Central memory CD8-positive, alpha-beta T cell (primary cell): ENCODE data around the gene PGAM4.
"Not testable (repeated sequence)": the region's sequence is repeated elsewhere in the genome, so short reads cannot be mapped to it uniquely, and the experiment has no call there.

Source experiments
- ATAC-seq: fragments of 150-1000 bp; cut with Tn5 transposase; replicated peaks from 2 replicates; pipeline ENCODE4 v1.10.0; 2022; ENCODE audit warnings: mild to moderate bottlenecking, moderate FRiP score, moderate number of reproducible peaks; ENCODE audit not compliant: poor library complexity, severe bottlenecking; ENCODE audit errors: extremely low read depth
- DNase-seq, 2 donors: peaks; one replicate each; pipeline ENCODE4 v3.0.0; 2021; ENCODE audit warnings: low spot score in 2 of 2
- H3K27ac Mint-ChIP-seq: one replicate; pipeline ENCODE4 v1.8.0; 2022; ENCODE audit warnings: low read depth, mild to moderate bottlenecking, moderate library complexity, mixed read lengths
- H3K27me3 Mint-ChIP-seq: one replicate; pipeline ENCODE4 v1.8.0; 2022; ENCODE audit warnings: mixed read lengths
- H3K36me3 Mint-ChIP-seq: one replicate; pipeline ENCODE4 v1.8.0; 2022; ENCODE audit warnings: mild to moderate bottlenecking, moderate library complexity, mixed read lengths; ENCODE audit not compliant: insufficient read depth
- H3K4me1 Mint-ChIP-seq: one replicate; pipeline ENCODE4 v1.8.0; 2022; ENCODE audit warnings: mixed read lengths
- H3K4me3 Mint-ChIP-seq: one replicate; pipeline ENCODE4 v1.8.0; 2022; ENCODE audit warnings: mild to moderate bottlenecking, moderate library complexity, mixed read lengths
- H3K9me3 Mint-ChIP-seq: one replicate; pipeline ENCODE4 v1.8.0; 2022; ENCODE audit warnings: mixed read lengths

PGAM4 gene

DNA sequence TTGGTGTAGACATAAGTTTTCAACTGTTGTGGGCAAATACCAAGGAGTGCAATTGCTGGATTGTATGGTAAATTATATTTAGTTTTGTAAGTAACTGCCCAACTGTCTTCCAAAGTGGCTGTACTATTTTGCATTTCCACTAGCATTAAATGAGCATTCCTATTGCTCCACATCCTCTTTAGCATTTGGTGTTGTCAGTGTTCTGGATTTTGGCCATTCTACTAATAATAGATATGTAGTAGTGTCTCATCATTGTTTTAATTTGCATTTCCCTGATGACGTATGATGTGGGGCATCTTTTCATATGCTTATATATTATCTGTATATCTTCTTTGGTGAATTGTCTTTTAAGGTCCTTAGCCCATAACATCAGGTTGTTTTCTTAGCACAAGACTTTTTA, 17.3 kb downstream of the PGAM4 start:
- Mint-ChIP-seq H3K27me3 (no peaks in the 10 kb centered on the region), H3K4me3 (no peak overlapping the region), H3K27ac (no peak overlapping the region), H3K36me3 (no peaks in the 10 kb centered on the region), H3K4me1 (no peaks in the 10 kb centered on the region), H3K9me3 (no peaks in the 10 kb centered on the region)
- DNase-seq, result no peak
- no peak for ATAC-seq

- Mint-ChIP-seq H3K27ac (no peak overlapping the region), H3K9me3 (no peaks in the 10 kb centered on the region), H3K4me1 (no peaks in the 10 kb centered on the region), H3K4me3 (no peak overlapping the region), H3K36me3 (no peaks in the 10 kb centered on the region), H3K27me3 (no peaks in the 10 kb centered on the region)
- ATAC-seq (no peak), DNase-seq (no peak)
Measured at GRCh38 chrX:77949840-77950239, 19.6 kb downstream of the PGAM4 start.

GRCh38 chrX:77946571-77946970, 22.9 kb downstream of the PGAM4 start:
- no peak overlapping the region for H3K27ac Mint-ChIP-seq
- no peaks in the 10 kb centered on the region for H3K27me3 Mint-ChIP-seq
- H3K36me3 Mint-ChIP-seq, result no peaks in the 10 kb centered on the region
- H3K4me1 Mint-ChIP-seq, result no peaks in the 10 kb centered on the region
- no peaks in the 10 kb centered on the region for H3K9me3 Mint-ChIP-seq
- ATAC-seq (no peak), DNase-seq (no peak)
- H3K4me3 Mint-ChIP-seq, result no peak overlapping the region

DNA sequence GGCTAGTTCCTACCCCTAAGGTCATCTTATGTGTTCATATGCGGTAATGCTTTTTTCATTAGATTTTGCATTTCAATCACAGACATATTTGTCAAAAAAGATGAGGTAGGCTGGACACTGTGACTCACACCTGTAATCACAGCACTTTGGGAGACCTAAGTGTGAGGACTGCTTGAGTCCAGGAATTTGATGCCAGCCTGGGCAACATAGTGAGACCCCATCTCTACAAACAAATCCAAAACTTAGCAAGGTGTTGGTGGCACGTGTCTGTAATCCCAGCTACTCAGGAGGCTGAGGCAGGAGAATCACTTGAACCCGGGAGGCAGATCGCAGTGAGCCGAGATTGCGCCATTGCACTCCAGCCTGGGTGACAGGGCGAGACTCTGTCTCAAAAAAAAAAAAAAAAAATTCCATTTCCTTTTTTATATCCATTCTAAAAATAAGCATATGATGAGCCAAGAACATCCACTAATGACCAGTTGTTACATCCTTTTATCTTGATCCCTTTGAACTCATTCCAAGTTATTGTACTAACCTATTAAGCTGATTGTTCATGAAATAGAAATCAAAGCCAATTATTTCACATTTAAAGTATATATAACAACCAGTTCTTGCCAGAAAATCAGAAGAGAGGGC, 23.4 kb downstream of the PGAM4 start:
- H3K36me3 Mint-ChIP-seq, result no peaks in the 10 kb centered on the region
- no peaks in the 10 kb centered on the region for H3K4me1 Mint-ChIP-seq
- ATAC-seq (no peak), DNase-seq (no peak)
- no peak overlapping the region for H3K4me3 Mint-ChIP-seq
- H3K27me3 Mint-ChIP-seq, result no peaks in the 10 kb centered on the region
- no peaks in the 10 kb centered on the region for H3K9me3 Mint-ChIP-seq
- no peak overlapping the region for H3K27ac Mint-ChIP-seq

DNA sequence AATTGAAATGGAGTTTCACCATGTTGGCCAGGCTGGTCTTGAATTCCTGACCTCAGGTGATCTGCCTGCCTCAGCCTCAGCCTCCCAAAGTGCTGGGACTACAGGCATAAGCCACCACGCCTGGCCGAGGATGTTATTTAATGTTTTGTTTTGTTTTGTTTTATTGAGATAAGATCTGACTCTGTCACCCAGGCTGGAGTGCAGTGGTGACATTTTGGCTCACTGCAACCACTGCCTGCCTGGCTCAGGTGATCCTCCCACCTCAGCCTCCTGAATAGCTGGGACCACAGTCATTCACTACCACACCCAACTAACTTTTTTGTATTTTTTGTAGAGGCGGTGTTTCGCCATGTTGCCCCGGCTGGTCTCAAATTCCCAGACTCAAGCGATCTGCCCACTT, 24.4 kb downstream of the PGAM4 start:
- not testable (repeated sequence) for H3K4me1 Mint-ChIP-seq, H3K36me3 Mint-ChIP-seq, H3K27me3 Mint-ChIP-seq, DNase-seq, H3K27ac Mint-ChIP-seq, ATAC-seq, H3K9me3 Mint-ChIP-seq, H3K4me3 Mint-ChIP-seq

- Mint-ChIP-seq H3K4me1 (no peaks in the 10 kb centered on the region), H3K27me3 (no peaks in the 10 kb centered on the region), H3K27ac (no peak overlapping the region), H3K36me3 (no peaks in the 10 kb centered on the region), H3K9me3 (no peaks in the 10 kb centered on the region), H3K4me3 (no peak overlapping the region)
- ATAC-seq (no peak), DNase-seq (no peak)
Measured at GRCh38 chrX:77938083-77938680, 31.3 kb downstream of the PGAM4 start.

DNA sequence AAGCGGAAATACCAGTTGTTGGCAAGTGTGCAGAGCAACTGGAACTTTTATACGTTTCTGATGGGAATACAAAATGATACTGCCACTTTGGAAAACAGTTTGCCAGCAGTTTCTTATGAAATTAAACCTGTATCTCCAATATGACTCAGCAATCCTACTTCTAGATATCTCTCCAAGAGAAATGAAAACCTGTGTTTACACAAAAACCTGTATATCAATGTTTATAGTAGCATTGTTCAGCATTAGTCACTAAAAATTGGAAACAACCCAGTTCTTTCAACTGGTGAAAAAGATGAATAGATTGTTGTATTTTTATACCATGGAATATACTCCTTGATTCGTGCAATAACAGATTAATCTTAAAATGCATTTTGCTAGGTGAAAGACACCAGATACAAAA, 32.1 kb downstream of the PGAM4 start:
- no peaks in the 10 kb centered on the region for H3K27me3 Mint-ChIP-seq
- DNase-seq, result no peak

DNA sequence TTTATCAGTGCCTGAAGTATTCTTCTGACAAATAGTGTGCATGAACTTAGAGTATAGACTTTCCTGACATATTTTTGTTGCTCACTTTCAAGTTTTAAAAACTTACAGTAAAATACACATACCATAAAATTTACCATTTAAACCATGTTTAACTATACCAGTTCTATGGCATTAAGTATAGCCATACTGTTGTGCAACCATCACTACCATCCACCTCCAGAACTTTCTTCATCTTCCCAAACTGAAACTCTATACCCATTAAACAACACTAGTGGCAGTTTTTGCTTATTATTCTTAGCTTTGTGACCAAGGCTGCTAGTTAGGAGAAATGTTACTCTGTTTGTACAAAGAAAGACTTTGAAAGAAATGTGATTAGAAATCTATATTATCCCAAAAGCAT, 33.1 kb downstream of the PGAM4 start:
- Mint-ChIP-seq H3K4me3 (no peak overlapping the region), H3K4me1 (no peaks in the 10 kb centered on the region), H3K36me3 (no peaks in the 10 kb centered on the region), H3K9me3 (no peaks in the 10 kb centered on the region), H3K27ac (no peak overlapping the region), H3K27me3 (no peaks in the 10 kb centered on the region)
- ATAC-seq (no peak), DNase-seq (no peak)

More for the DNA sequence above, 32.1 kb downstream of the PGAM4 start:
- Mint-ChIP-seq H3K36me3 (no peaks in the 10 kb centered on the region), H3K4me1 (no peaks in the 10 kb centered on the region), H3K27ac (no peak overlapping the region), H3K9me3 (no peaks in the 10 kb centered on the region), H3K4me3 (no peak overlapping the region)
- no peak for ATAC-seq

DNA sequence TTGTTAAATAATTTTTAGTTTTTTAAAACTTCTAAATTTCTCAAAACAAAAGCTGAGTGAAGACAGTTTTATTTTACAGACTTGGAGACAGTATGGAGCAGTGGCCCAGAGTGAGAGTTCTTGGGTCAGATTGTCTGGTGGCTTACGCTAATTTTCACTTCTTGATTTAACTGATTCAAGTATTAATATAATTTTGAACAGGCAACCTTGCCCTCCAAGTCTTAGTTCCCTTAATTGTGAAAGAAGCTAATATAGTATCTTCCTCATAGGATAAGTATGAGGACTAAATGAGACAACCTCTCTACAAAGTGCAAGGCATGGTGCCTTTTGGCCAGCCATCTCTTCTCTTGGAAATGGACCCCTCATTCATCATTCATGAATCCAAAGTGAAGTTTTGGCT, 33.6 kb downstream of the PGAM4 start:
- H3K27me3 Mint-ChIP-seq, result no peaks in the 10 kb centered on the region
- DNase-seq, result no peak
- no peaks in the 10 kb centered on the region for H3K4me1 Mint-ChIP-seq
- H3K4me3 Mint-ChIP-seq, result no peak overlapping the region
- H3K27ac Mint-ChIP-seq, result no peak overlapping the region
- no peaks in the 10 kb centered on the region for H3K36me3 Mint-ChIP-seq
- no peak for ATAC-seq
- H3K9me3 Mint-ChIP-seq, result no peaks in the 10 kb centered on the region

GRCh38 chrX:77930581-77930980, 38.9 kb downstream of the PGAM4 start:
- Mint-ChIP-seq H3K36me3 (peaks cover 2% of the 10 kb centered on the region), H3K9me3 (no peaks in the 10 kb centered on the region), H3K27me3 (no peaks in the 10 kb centered on the region), H3K27ac (no peak overlapping the region), H3K4me1 (peaks cover 5% of the 10 kb centered on the region), H3K4me3 (no peak overlapping the region)
- ATAC-seq (no peak), DNase-seq (no peak)

DNA sequence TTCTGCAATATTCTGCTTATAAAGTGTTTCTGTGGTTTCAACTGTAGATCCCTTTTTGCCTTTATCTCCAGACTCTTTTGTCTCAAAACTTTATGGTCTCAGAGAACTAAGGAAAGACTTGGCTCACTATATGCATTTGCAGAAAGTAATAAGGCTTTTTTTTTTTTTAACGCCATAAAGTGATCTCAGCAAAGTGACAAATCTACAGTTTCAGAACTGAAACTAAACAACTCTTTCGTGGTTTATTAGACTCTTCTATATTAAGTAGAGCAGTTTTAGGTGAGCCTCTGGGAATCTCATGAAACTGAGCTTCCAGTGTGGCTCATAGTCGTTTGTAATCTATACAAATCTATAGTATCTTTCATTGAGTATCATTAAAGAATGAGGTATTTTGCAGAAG, 43.7 kb downstream of the PGAM4 start:
- H3K27ac Mint-ChIP-seq, result no peak overlapping the region

DNA sequence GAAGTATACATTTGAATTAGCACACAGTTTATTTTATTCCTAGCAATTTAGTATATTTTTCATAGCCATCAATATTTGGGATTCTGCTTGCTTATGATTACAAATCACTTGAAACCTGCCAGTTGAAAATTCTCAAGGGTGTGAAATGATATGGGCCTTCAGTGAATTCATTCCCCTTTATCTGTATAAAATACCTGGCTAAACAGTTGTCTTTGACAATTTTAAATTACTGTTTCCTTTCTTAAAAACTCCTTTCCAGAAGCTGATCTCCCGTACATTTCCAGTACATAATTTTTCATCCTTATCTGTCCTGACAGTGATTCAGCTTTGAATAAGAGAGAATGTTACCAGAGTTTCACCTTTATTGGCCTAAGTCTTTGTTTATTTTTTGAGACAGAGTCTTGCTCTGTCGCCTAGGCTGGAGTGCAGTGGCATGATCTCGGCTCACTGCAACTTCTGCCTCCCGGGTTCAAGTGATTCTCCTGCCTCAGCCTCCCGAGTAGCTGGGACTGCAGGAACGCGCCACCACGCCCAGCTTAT, 45.0 kb downstream of the PGAM4 start:
- Mint-ChIP-seq H3K4me1 (peaks cover 5% of the 10 kb centered on the region), H3K9me3 (no peaks in the 10 kb centered on the region), H3K4me3 (no peak overlapping the region), H3K27ac (no peak overlapping the region), H3K27me3 (no peaks in the 10 kb centered on the region), H3K36me3 (peaks cover 2% of the 10 kb centered on the region)
- DNase-seq, result no peak
- ATAC-seq, result no peak

More for the DNA sequence above, 43.7 kb downstream of the PGAM4 start:
- H3K36me3 Mint-ChIP-seq, result peaks cover 2% of the 10 kb centered on the region
- ATAC-seq (no peak), DNase-seq (no peak)
- H3K4me3 Mint-ChIP-seq, result no peak overlapping the region
- H3K9me3 Mint-ChIP-seq, result no peaks in the 10 kb centered on the region
- no peaks in the 10 kb centered on the region for H3K27me3 Mint-ChIP-seq
- peaks cover 5% of the 10 kb centered on the region for H3K4me1 Mint-ChIP-seq

DNA sequence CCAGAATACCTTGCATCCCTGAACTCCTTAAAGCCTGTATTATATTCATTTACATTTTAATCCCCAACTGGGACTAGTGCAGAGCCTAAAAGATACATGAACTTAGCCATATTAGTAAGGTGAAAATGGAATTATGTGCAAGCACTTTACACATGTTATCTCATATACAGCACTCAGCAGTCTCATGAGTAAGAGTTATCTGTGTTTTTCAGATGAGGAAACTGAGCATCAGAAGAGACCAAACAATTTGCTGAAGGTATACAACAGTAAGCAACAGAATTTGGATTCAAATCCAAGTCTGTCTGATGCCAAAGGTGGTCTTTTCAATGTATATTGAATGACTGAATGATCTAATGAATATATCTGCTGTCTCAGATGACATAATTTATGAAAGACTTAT, 46.7 kb downstream of the PGAM4 start:
- Mint-ChIP-seq H3K4me1 (no peaks in the 10 kb centered on the region), H3K27me3 (no peaks in the 10 kb centered on the region), H3K36me3 (no peaks in the 10 kb centered on the region), H3K27ac (no peak overlapping the region), H3K9me3 (no peaks in the 10 kb centered on the region), H3K4me3 (no peak overlapping the region)
- ATAC-seq (no peak), DNase-seq (no peak)
